ENCODE measurements around the gene PDZD2.

Gene PDZD2

GRCh38 chr5:32123058-32123805 is 484.3 kb downstream of the PDZD2 start:
- in situ Hi-C loops (cut with MboI; ENCODE audit: low sequenced_read_pairs, unreplicated experiment), result no loop called here
- DNase-seq (ENCODE audit: low spot score), result no peak
- TF ChIP-seq, protein P1, sequence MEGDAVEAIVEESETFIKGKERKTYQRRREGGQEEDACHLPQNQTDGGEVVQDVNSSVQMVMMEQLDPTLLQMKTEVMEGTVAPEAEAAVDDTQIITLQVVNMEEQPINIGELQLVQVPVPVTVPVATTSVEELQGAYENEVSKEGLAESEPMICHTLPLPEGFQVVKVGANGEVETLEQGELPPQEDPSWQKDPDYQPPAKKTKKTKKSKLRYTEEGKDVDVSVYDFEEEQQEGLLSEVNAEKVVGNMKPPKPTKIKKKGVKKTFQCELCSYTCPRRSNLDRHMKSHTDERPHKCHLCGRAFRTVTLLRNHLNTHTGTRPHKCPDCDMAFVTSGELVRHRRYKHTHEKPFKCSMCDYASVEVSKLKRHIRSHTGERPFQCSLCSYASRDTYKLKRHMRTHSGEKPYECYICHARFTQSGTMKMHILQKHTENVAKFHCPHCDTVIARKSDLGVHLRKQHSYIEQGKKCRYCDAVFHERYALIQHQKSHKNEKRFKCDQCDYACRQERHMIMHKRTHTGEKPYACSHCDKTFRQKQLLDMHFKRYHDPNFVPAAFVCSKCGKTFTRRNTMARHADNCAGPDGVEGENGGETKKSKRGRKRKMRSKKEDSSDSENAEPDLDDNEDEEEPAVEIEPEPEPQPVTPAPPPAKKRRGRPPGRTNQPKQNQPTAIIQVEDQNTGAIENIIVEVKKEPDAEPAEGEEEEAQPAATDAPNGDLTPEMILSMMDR (IDR thresholded peaks at IDR 0.05; ENCODE audit: borderline replicate concordance, control extremely low read depth, extremely low read depth, insufficient read depth, missing control alignments), result no peak

- in situ Hi-C loops (cut with MboI; ENCODE audit: low sequenced_read_pairs, unreplicated experiment), result no loop called here
- DNase-seq (ENCODE audit: low spot score), result no peak
- TF ChIP-seq, protein P1 (IDR thresholded peaks at IDR 0.05; ENCODE audit: borderline replicate concordance, control extremely low read depth, extremely low read depth, insufficient read depth, missing control alignments), result no peak
Observed at GRCh38 chr5:32123889-32124676, 485.2 kb downstream of the PDZD2 start.

GRCh38 chr5:32126691-32127090 is 487.8 kb downstream of the PDZD2 start:
- no peak for DNase-seq (ENCODE audit: low spot score)
- TF ChIP-seq, protein P1 (IDR thresholded peaks at IDR 0.05; ENCODE audit: borderline replicate concordance, control extremely low read depth, extremely low read depth, insufficient read depth, missing control alignments), result no peak
- in situ Hi-C loops (cut with MboI; ENCODE audit: low sequenced_read_pairs, unreplicated experiment), result no loop called here

DNA sequence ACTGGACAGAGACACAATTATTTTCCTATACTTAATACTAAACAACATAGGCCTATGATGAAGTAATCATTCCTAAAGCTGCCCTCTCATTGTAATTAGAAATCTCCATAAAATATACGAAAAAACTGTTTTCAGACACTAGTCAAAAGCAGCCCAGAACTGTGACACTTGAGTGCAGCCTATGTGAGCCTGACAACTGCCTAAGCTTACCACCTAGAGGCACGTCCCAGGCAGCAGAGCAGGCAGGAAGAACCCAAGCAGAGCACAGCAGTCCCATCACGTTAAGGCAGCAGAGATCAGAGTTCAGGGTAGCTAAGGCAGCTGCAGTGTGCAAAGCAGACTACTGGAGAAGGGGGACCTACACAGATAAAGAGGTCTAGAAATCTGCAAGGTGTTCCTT is 488.8 kb downstream of the PDZD2 start:
- in situ Hi-C loops (cut with MboI; ENCODE audit: low sequenced_read_pairs, unreplicated experiment), result no loop called here
- TF ChIP-seq, protein P1 (IDR thresholded peaks at IDR 0.05; ENCODE audit: borderline replicate concordance, control extremely low read depth, extremely low read depth, insufficient read depth, missing control alignments), result no peak
- no peak for DNase-seq (ENCODE audit: low spot score)

GRCh38 chr5:32129074-32129598 is 490.2 kb downstream of the PDZD2 start:
- in situ Hi-C loops (cut with MboI; ENCODE audit: low sequenced_read_pairs, unreplicated experiment), result no loop called here

DNA sequence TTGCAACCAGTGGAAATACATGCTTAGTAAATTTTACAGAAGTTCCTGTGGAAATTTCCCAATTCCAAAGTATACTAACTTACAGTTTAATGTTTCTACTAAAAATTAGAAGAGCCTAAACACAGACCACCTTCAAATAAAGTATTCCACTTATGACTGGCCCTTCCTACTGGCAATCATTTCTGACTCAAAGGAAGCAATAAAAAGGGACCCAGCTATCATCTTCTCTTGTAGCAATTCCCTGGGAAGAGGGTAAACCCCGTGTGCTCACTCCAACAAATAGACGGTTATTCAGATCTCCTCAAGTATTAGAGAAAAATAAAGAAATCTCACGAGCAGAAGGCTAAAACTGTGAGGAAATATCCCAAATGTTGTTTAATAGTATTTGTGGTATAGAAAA is 491.9 kb downstream of the PDZD2 start:
- TF ChIP-seq, protein P1 (IDR thresholded peaks at IDR 0.05; ENCODE audit: borderline replicate concordance, control extremely low read depth, extremely low read depth, insufficient read depth, missing control alignments), result no peak
- in situ Hi-C loops (cut with MboI; ENCODE audit: low sequenced_read_pairs, unreplicated experiment), result no loop called here
- DNase-seq (ENCODE audit: low spot score), result no peak

More at GRCh38 chr5:32129074-32129598, 490.2 kb downstream of the PDZD2 start:
- TF ChIP-seq, protein P1 (IDR thresholded peaks at IDR 0.05; ENCODE audit: borderline replicate concordance, control extremely low read depth, extremely low read depth, insufficient read depth, missing control alignments), result no peak
- no peak for DNase-seq (ENCODE audit: low spot score)
